Liver (tissue), 9 donors: ENCODE measurements around the gene SERPINA6. TPM values are rescaled to one million over a fixed set of nuclear protein-coding genes. Genes with fewer than 3 reads are reported as not detected.

Experiments
- DNase-seq: peaks from one replicate; pipeline ENCODE4 v3.0.0-alpha.2; 2017; ENCODE audit warnings: low spot score
- H3K27ac ChIP-seq, 2 donors: one replicate each; pipeline ENCODE4 v1.7.0; 2013; ENCODE audit warnings: inconsistent platforms in 2 of 2, low read length in 2 of 2, control low read depth in 1 of 2, low read depth in 1 of 2, mild to moderate bottlenecking in 1 of 2
- H3K27me3 ChIP-seq, 4 donors: one replicate each; pipeline versions ENCODE4 v1.6.1 to v1.7.0; 2013; ENCODE audit warnings: low read length in 3 of 4, inconsistent platforms in 1 of 4, mild to moderate bottlenecking in 1 of 4, moderate library complexity in 1 of 4; ENCODE audit not compliant: control insufficient read depth in 4 of 4, insufficient read depth in 4 of 4
- H3K36me3 ChIP-seq, 4 donors: one replicate each; pipeline versions ENCODE4 v1.6.1 to v1.7.0; 2013; ENCODE audit warnings: low read length in 3 of 4, mild to moderate bottlenecking in 3 of 4, low read depth in 1 of 4, moderate library complexity in 1 of 4; ENCODE audit not compliant: control insufficient read depth in 4 of 4, insufficient read depth in 3 of 4
- H3K4me1 ChIP-seq, 4 donors: one replicate each; pipeline versions ENCODE4 v1.6.1 to v1.7.0; 2013; ENCODE audit warnings: low read length in 3 of 4, mild to moderate bottlenecking in 3 of 4, moderate library complexity in 1 of 4; ENCODE audit not compliant: control insufficient read depth in 4 of 4, insufficient read depth in 4 of 4
- H3K4me3 ChIP-seq, 3 donors: one replicate each; pipeline versions ENCODE4 v1.6.1 to v1.7.0; 2013; ENCODE audit warnings: low read length in 3 of 3, control low read depth in 1 of 3, low read depth in 1 of 3, mild to moderate bottlenecking in 1 of 3
- H3K9ac ChIP-seq, 2 donors: one replicate each; pipeline ENCODE4 v1.7.0; 2013; ENCODE audit warnings: low read length in 2 of 2, mild to moderate bottlenecking in 2 of 2, moderate library complexity in 2 of 2, control low read depth in 1 of 2, low read depth in 1 of 2
- H3K9me3 ChIP-seq, 4 donors: one replicate each; pipeline versions ENCODE4 v1.6.1 to v1.7.0; 2013; ENCODE audit warnings: low read length in 3 of 4; ENCODE audit not compliant: control insufficient read depth in 4 of 4
- HNF4G ChIP-seq: IDR thresholded peaks from 2 replicates; pipeline ENCODE4 v1.6.1; 2016; ENCODE audit warnings: antibody characterized with exemption
- RAD21 ChIP-seq, 2 donors: IDR thresholded peaks; 2 replicates each; pipeline ENCODE4 v1.6.1; 2016; ENCODE audit warnings: antibody characterized with exemption in 2 of 2, mild to moderate bottlenecking in 2 of 2
- RXRA ChIP-seq, 2 donors: IDR thresholded peaks; 2 replicates each; pipeline ENCODE4 v1.6.1; 2017 to 2018; ENCODE audit warnings: antibody characterized with exemption in 2 of 2, mild to moderate bottlenecking in 1 of 2
- TAF1 ChIP-seq: conservative IDR thresholded peaks from 2 replicates; pipeline ENCODE4 v1.6.1; 2016; ENCODE audit warnings: antibody characterized with exemption, mild to moderate bottlenecking
- YY1 ChIP-seq: IDR thresholded peaks from 2 replicates; pipeline ENCODE4 v1.6.1; 2016; ENCODE audit warnings: antibody characterized with exemption, mild to moderate bottlenecking
- WGBS: extraction: QIAGEN DNeasy Blood & Tissue Kit; methylation state at CpG from one replicate; pipeline ENCODE4 v1.1.7; 2013; 5-methylcytosine and 5-hydroxymethylcytosine counted together
- polyA plus RNA-seq, 2 donors: library from polyadenylated mRNA; stranded (reverse) in 1 of 2; unstranded in 1 of 2; fragments of 200-250 nt in 1 of 2; fragments of >200 nt in 1 of 2; fragmentation: Nextera tagmentation in 1 of 2; extraction: Ambion mirVana in 1 of 2; gene quantifications; one replicate each; pipeline versions ENCODE4 v1.2.1 to v1.2.3, GENCODE V29; 2013 to 2015
- total RNA-seq, 2 donors: library from RNA; depleted of rRNA; stranded (reverse); fragments of >200 nt; gene quantifications; one replicate each; pipeline ENCODE4 v1.2.3, GENCODE V29; 2014
- TF ChIP-seq, protein P1 (sequence below): IDR thresholded peaks from 2 replicates; pipeline ENCODE4 v1.6.1; 2016; ENCODE audit warnings: antibody characterized with exemption
- TF ChIP-seq, protein P2 (sequence below): fragments of 150-350 bp; IDR thresholded peaks from 2 replicates; pipeline ENCODE4 v1.5.1; 2017; ENCODE audit warnings: improper control_type of control experiment, low read depth, low read length; ENCODE audit not compliant: missing input control
- TF ChIP-seq, protein P3 (sequence below): IDR thresholded peaks from 2 replicates; pipeline ENCODE4 v1.6.1; 2016; ENCODE audit warnings: antibody characterized with exemption
- TF ChIP-seq, protein P4 (sequence below): IDR thresholded peaks from 2 replicates; pipeline ENCODE4 v1.6.1; 2016; ENCODE audit warnings: antibody characterized with exemption, mild to moderate bottlenecking
- donor health status: healthy.
- donor health status: healthy.
- donor health status: healthy.
- donor health status: healthy.
- donor health status: healthy.

SERPINA6 gene
- total and polyA plus RNA-seq, 4 donors = 188 to 357 (median 328) TPM

DNA sequence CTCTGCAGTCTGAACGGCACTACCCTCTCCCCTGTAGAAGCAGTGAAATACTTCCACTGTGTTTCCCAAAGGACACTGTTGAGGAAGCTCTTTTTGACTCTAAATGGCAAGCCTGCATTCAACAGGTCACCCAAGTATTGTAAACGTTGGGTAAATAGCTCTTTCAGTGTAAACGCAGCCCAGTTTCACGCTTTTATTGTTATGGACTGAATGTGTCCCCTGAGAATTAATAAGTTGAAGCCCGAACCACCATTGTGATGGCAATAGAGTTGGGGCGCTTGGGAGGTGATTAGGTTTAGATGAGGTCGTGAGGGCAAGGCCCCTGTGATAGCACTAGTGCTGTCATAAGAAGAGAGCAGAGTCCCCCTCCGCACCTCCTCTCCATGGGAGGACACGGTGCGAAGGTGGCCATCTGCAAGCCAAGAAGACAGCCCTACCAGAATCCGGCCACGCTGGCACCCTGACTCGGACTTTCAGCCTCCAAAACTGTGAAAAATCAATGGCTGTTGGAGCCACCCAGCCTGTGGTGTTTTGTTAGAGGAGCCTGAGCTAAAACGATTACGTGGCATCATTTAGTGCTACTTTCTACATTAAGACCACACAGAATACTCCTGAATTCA, 31.1 kb downstream of the SERPINA6 start (continued):
- TF ChIP-seq RAD21 (IDR thresholded peaks at IDR 0.05) (peak in 1 of 2 donors; percentile 3), TAF1 (no peak), HNF4G (peak; percentile 28), RXRA (IDR thresholded peaks at IDR 0.05) (peak; percentile 16 to 23), YY1 (peak; percentile 29)
- TF ChIP-seq, protein P1, sequence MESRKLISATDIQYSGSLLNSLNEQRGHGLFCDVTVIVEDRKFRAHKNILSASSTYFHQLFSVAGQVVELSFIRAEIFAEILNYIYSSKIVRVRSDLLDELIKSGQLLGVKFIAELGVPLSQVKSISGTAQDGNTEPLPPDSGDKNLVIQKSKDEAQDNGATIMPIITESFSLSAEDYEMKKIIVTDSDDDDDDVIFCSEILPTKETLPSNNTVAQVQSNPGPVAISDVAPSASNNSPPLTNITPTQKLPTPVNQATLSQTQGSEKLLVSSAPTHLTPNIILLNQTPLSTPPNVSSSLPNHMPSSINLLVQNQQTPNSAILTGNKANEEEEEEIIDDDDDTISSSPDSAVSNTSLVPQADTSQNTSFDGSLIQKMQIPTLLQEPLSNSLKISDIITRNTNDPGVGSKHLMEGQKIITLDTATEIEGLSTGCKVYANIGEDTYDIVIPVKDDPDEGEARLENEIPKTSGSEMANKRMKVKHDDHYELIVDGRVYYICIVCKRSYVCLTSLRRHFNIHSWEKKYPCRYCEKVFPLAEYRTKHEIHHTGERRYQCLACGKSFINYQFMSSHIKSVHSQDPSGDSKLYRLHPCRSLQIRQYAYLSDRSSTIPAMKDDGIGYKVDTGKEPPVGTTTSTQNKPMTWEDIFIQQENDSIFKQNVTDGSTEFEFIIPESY = no peak
- TF ChIP-seq, protein P2, sequence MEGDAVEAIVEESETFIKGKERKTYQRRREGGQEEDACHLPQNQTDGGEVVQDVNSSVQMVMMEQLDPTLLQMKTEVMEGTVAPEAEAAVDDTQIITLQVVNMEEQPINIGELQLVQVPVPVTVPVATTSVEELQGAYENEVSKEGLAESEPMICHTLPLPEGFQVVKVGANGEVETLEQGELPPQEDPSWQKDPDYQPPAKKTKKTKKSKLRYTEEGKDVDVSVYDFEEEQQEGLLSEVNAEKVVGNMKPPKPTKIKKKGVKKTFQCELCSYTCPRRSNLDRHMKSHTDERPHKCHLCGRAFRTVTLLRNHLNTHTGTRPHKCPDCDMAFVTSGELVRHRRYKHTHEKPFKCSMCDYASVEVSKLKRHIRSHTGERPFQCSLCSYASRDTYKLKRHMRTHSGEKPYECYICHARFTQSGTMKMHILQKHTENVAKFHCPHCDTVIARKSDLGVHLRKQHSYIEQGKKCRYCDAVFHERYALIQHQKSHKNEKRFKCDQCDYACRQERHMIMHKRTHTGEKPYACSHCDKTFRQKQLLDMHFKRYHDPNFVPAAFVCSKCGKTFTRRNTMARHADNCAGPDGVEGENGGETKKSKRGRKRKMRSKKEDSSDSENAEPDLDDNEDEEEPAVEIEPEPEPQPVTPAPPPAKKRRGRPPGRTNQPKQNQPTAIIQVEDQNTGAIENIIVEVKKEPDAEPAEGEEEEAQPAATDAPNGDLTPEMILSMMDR = no peak
- TF ChIP-seq, protein P3, sequence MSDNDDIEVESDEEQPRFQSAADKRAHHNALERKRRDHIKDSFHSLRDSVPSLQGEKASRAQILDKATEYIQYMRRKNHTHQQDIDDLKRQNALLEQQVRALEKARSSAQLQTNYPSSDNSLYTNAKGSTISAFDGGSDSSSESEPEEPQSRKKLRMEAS = no peak

DNA sequence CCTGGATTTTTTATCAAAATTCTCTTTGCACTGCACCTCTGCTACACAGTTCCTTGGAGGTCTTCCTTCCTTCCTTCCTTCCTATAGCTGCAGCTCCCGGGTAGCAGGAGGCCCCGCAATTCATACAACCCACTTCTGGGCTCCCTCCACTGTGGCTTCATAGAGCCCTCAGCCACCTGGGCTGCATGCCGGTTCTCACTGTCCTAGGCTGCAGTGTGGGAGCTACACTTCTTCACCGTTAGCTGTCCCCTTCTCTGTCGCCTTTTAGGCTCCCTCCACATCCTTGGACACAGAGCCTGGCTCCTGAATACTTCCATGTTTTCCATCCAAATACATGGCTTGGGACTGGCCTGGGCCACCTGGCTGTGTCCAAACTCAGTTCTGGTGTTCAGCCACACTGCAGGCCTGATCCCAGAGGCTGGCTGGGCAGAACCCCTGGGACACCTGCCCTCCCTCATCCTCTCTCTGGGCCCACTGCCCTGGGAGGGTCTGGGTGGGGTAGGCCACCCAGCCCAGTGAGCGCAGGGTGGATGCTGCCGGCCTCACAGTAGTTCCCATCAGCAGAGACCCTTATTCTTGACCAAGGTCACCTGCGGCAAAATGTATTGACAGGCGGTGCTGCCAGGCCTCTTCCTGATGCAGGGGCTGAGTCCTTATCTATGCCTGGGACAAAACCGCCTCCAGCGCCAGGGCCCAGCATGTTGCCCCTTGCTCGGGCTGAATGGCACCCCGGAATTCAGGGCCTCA, 31.8 kb downstream of the SERPINA6 start:
- no peaks in the 10 kb centered on the region for H3K27me3 ChIP-seq
- DNase-seq = peak; percentile 32
- 40% methylated on average over 13 of the region's 13 CpGs for WGBS
- peak overlapping the region; percentile 62 to 96 (median 93) for H3K4me3 ChIP-seq
- peak overlapping the region; percentile 85 to 93 for H3K9ac ChIP-seq
- H3K36me3 ChIP-seq = peaks cover 0 to 17% (median 5%) of the 10 kb centered on the region in 4 donors
- H3K9me3 ChIP-seq = no peaks in the 10 kb centered on the region
- peaks cover 0 to 60% (median 25%) of the 10 kb centered on the region in 4 donors for H3K4me1 ChIP-seq
- H3K27ac ChIP-seq = peak overlapping the region; percentile 93 to 96
- peak; percentile 17 for TF ChIP-seq YY1
- TF ChIP-seq, protein P4, sequence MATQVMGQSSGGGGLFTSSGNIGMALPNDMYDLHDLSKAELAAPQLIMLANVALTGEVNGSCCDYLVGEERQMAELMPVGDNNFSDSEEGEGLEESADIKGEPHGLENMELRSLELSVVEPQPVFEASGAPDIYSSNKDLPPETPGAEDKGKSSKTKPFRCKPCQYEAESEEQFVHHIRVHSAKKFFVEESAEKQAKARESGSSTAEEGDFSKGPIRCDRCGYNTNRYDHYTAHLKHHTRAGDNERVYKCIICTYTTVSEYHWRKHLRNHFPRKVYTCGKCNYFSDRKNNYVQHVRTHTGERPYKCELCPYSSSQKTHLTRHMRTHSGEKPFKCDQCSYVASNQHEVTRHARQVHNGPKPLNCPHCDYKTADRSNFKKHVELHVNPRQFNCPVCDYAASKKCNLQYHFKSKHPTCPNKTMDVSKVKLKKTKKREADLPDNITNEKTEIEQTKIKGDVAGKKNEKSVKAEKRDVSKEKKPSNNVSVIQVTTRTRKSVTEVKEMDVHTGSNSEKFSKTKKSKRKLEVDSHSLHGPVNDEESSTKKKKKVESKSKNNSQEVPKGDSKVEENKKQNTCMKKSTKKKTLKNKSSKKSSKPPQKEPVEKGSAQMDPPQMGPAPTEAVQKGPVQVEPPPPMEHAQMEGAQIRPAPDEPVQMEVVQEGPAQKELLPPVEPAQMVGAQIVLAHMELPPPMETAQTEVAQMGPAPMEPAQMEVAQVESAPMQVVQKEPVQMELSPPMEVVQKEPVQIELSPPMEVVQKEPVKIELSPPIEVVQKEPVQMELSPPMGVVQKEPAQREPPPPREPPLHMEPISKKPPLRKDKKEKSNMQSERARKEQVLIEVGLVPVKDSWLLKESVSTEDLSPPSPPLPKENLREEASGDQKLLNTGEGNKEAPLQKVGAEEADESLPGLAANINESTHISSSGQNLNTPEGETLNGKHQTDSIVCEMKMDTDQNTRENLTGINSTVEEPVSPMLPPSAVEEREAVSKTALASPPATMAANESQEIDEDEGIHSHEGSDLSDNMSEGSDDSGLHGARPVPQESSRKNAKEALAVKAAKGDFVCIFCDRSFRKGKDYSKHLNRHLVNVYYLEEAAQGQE = no peak
- TF ChIP-seq, protein P2 = no peak
